ENCODE results near the gene MALAT1.
A peak's percentile ranks its signal among the peaks of the same experiment; 100 is the strongest.

Gene MALAT1

GRCh38 chr11:65500387-65501185, 1.7 kb downstream of the MALAT1 start:
- Histone ChIP-seq H3K27me3 (ENCODE audit: insufficient read depth, low read length) (no peaks in the 10 kb centered on the region), H2AFZ (ENCODE audit: low read length, unreplicated experiment) (no peak overlapping the region), H3K79me2 (ENCODE audit: control insufficient read depth, insufficient read depth, low read length, unreplicated experiment) (peaks cover 90% of the 10 kb centered on the region), H3K4me1 (ENCODE audit: control insufficient read depth, insufficient read depth, low read length, unreplicated experiment) (peaks cover 27% of the 10 kb centered on the region), H3K27ac (ENCODE audit: low read depth, low read length) (peak overlapping the region; percentile 99), H3K4me3 (ENCODE audit: low read depth, low read length) (peak overlapping the region; percentile 98), H3K36me3 (ENCODE audit: insufficient read depth, low read length) (peaks cover 66% of the 10 kb centered on the region)

- H3K79me2 ChIP-seq (ENCODE audit: control insufficient read depth, insufficient read depth, low read length, unreplicated experiment), result peaks cover 95% of the 10 kb centered on the region
- no peaks in the 10 kb centered on the region for H3K27me3 ChIP-seq (ENCODE audit: insufficient read depth, low read length)
- H3K4me3 ChIP-seq (ENCODE audit: low read depth, low read length), result peak overlapping the region; percentile 98
- H3K27ac ChIP-seq (ENCODE audit: low read depth, low read length), result peak overlapping the region; percentile 99
- H3K36me3 ChIP-seq (ENCODE audit: insufficient read depth, low read length), result peaks cover 71% of the 10 kb centered on the region
- H3K4me1 ChIP-seq (ENCODE audit: control insufficient read depth, insufficient read depth, low read length, unreplicated experiment), result peaks cover 22% of the 10 kb centered on the region
- no peak overlapping the region for H2AFZ ChIP-seq (ENCODE audit: low read length, unreplicated experiment)
Measured at GRCh38 chr11:65501186-65501471, 2.3 kb downstream of the MALAT1 start.

- peak overlapping the region; percentile 98 for H3K4me3 ChIP-seq (ENCODE audit: low read depth, low read length)
- H2AFZ ChIP-seq (ENCODE audit: low read length, unreplicated experiment), result no peak overlapping the region
- peaks cover 17% of the 10 kb centered on the region for H3K4me1 ChIP-seq (ENCODE audit: control insufficient read depth, insufficient read depth, low read length, unreplicated experiment)
- H3K79me2 ChIP-seq (ENCODE audit: control insufficient read depth, insufficient read depth, low read length, unreplicated experiment), result peaks cover 94% of the 10 kb centered on the region
- peak overlapping the region; percentile 99 for H3K27ac ChIP-seq (ENCODE audit: low read depth, low read length)
- no peaks in the 10 kb centered on the region for H3K27me3 ChIP-seq (ENCODE audit: insufficient read depth, low read length)
- H3K36me3 ChIP-seq (ENCODE audit: insufficient read depth, low read length), result peaks cover 75% of the 10 kb centered on the region
Measured at GRCh38 chr11:65501472-65502273, 2.8 kb downstream of the MALAT1 start.

DNA sequence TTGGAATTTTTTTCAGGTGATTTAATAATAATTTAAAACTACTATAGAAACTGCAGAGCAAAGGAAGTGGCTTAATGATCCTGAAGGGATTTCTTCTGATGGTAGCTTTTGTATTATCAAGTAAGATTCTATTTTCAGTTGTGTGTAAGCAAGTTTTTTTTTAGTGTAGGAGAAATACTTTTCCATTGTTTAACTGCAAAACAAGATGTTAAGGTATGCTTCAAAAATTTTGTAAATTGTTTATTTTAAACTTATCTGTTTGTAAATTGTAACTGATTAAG, 3.4 kb downstream of the MALAT1 start:
- Histone ChIP-seq H3K79me2 (ENCODE audit: control insufficient read depth, insufficient read depth, low read length, unreplicated experiment) (peaks cover 88% of the 10 kb centered on the region), H3K36me3 (ENCODE audit: insufficient read depth, low read length) (peaks cover 75% of the 10 kb centered on the region), H3K4me3 (ENCODE audit: low read depth, low read length) (peak overlapping the region; percentile 98), H3K4me1 (ENCODE audit: control insufficient read depth, insufficient read depth, low read length, unreplicated experiment) (peaks cover 12% of the 10 kb centered on the region), H3K27ac (ENCODE audit: low read depth, low read length) (peak overlapping the region; percentile 99), H2AFZ (ENCODE audit: low read length, unreplicated experiment) (no peak overlapping the region), H3K27me3 (ENCODE audit: insufficient read depth, low read length) (no peaks in the 10 kb centered on the region)

DNA sequence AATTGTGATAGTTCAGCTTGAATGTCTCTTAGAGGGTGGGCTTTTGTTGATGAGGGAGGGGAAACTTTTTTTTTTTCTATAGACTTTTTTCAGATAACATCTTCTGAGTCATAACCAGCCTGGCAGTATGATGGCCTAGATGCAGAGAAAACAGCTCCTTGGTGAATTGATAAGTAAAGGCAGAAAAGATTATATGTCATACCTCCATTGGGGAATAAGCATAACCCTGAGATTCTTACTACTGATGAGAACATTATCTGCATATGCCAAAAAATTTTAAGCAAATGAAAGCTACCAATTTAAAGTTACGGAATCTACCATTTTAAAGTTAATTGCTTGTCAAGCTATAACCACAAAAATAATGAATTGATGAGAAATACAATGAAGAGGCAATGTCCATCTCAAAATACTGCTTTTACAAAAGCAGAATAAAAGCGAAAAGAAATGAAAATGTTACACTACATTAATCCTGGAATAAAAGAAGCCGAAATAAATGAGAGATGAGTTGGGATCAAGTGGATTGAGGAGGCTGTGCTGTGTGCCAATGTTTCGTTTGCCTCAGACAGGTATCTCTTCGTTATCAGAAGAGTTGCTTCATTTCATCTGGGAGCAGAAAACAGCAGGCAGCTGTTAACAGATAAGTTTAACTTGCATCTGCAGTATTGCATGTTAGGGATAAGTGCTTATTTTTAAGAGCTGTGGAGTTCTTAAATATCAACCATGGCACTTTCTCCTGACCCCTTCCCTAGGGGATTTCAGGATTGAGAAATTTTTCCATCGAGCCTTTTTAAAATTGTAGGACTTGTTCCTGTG, 3.9 kb downstream of the MALAT1 start:
- peaks cover 75% of the 10 kb centered on the region for H3K36me3 ChIP-seq (ENCODE audit: insufficient read depth, low read length)
- peaks cover 12% of the 10 kb centered on the region for H3K4me1 ChIP-seq (ENCODE audit: control insufficient read depth, insufficient read depth, low read length, unreplicated experiment)
- peak overlapping the region; percentile 98 for H3K4me3 ChIP-seq (ENCODE audit: low read depth, low read length)
- H3K27ac ChIP-seq (ENCODE audit: low read depth, low read length), result peak overlapping the region; percentile 99
- H3K79me2 ChIP-seq (ENCODE audit: control insufficient read depth, insufficient read depth, low read length, unreplicated experiment), result peaks cover 86% of the 10 kb centered on the region
- no peak overlapping the region for H2AFZ ChIP-seq (ENCODE audit: low read length, unreplicated experiment)
- no peaks in the 10 kb centered on the region for H3K27me3 ChIP-seq (ENCODE audit: insufficient read depth, low read length)

GRCh38 chr11:65503368-65503948, 4.6 kb downstream of the MALAT1 start:
- H3K36me3 ChIP-seq (ENCODE audit: insufficient read depth, low read length), result peaks cover 75% of the 10 kb centered on the region
- peak overlapping the region; percentile 99 for H3K27ac ChIP-seq (ENCODE audit: low read depth, low read length)
- H3K27me3 ChIP-seq (ENCODE audit: insufficient read depth, low read length), result no peaks in the 10 kb centered on the region
- H3K79me2 ChIP-seq (ENCODE audit: control insufficient read depth, insufficient read depth, low read length, unreplicated experiment), result peaks cover 79% of the 10 kb centered on the region
- H3K4me1 ChIP-seq (ENCODE audit: control insufficient read depth, insufficient read depth, low read length, unreplicated experiment), result peaks cover 6% of the 10 kb centered on the region
- no peak overlapping the region for H2AFZ ChIP-seq (ENCODE audit: low read length, unreplicated experiment)
- peak overlapping the region; percentile 98 for H3K4me3 ChIP-seq (ENCODE audit: low read depth, low read length)

DNA sequence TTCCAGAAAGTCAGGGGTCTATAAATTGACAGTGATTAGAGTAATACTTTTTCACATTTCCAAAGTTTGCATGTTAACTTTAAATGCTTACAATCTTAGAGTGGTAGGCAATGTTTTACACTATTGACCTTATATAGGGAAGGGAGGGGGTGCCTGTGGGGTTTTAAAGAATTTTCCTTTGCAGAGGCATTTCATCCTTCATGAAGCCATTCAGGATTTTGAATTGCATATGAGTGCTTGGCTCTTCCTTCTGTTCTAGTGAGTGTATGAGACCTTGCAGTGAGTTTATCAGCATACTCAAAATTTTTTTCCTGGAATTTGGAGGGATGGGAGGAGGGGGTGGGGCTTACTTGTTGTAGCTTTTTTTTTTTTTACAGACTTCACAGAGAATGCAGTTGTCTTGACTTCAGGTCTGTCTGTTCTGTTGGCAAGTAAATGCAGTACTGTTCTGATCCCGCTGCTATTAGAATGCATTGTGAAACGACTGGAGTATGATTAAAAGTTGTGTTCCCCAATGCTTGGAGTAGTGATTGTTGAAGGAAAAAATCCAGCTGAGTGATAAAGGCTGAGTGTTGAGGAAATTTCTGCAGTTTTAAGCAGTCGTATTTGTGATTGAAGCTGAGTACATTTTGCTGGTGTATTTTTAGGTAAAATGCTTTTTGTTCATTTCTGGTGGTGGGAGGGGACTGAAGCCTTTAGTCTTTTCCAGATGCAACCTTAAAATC, 5.3 kb downstream of the MALAT1 start:
- Histone ChIP-seq H3K27ac (ENCODE audit: low read depth, low read length) (peak overlapping the region; percentile 99), H3K4me1 (ENCODE audit: control insufficient read depth, insufficient read depth, low read length, unreplicated experiment) (peaks cover 3% of the 10 kb centered on the region), H2AFZ (ENCODE audit: low read length, unreplicated experiment) (no peak overlapping the region), H3K27me3 (ENCODE audit: insufficient read depth, low read length) (no peaks in the 10 kb centered on the region), H3K79me2 (ENCODE audit: control insufficient read depth, insufficient read depth, low read length, unreplicated experiment) (peaks cover 75% of the 10 kb centered on the region), H3K4me3 (ENCODE audit: low read depth, low read length) (peak overlapping the region; percentile 98), H3K36me3 (ENCODE audit: insufficient read depth, low read length) (peaks cover 74% of the 10 kb centered on the region)

GRCh38 chr11:65504674-65505465, 6.0 kb downstream of the MALAT1 start:
- peak overlapping the region; percentile 99 for H3K27ac ChIP-seq (ENCODE audit: low read depth, low read length)
- peaks cover 66% of the 10 kb centered on the region for H3K36me3 ChIP-seq (ENCODE audit: insufficient read depth, low read length)
- peaks cover 3% of the 10 kb centered on the region for H3K4me1 ChIP-seq (ENCODE audit: control insufficient read depth, insufficient read depth, low read length, unreplicated experiment)
- no peaks in the 10 kb centered on the region for H3K27me3 ChIP-seq (ENCODE audit: insufficient read depth, low read length)
- peaks cover 67% of the 10 kb centered on the region for H3K79me2 ChIP-seq (ENCODE audit: control insufficient read depth, insufficient read depth, low read length, unreplicated experiment)
- peak overlapping the region; percentile 98 for H3K4me3 ChIP-seq (ENCODE audit: low read depth, low read length)
- no peak overlapping the region for H2AFZ ChIP-seq (ENCODE audit: low read length, unreplicated experiment)

- no peaks in the 10 kb centered on the region for H3K27me3 ChIP-seq (ENCODE audit: insufficient read depth, low read length)
- H3K36me3 ChIP-seq (ENCODE audit: insufficient read depth, low read length), result peaks cover 58% of the 10 kb centered on the region
- H3K79me2 ChIP-seq (ENCODE audit: control insufficient read depth, insufficient read depth, low read length, unreplicated experiment), result peaks cover 59% of the 10 kb centered on the region
- H3K27ac ChIP-seq (ENCODE audit: low read depth, low read length), result peak overlapping the region; percentile 99
- H3K4me3 ChIP-seq (ENCODE audit: low read depth, low read length), result peak overlapping the region; percentile 98
- peaks cover 3% of the 10 kb centered on the region for H3K4me1 ChIP-seq (ENCODE audit: control insufficient read depth, insufficient read depth, low read length, unreplicated experiment)
- H2AFZ ChIP-seq (ENCODE audit: low read length, unreplicated experiment), result no peak overlapping the region
Measured at GRCh38 chr11:65505466-65506289, 6.8 kb downstream of the MALAT1 start.
